ENCODE results near the gene LLCFC1. TPM values are rescaled to one million over a fixed set of nuclear protein-coding genes. Genes with fewer than 3 reads are reported as not detected.

LLCFC1 gene
- total and polyA plus RNA-seq, 5 donors from 2014 or later = not detected

DNA sequence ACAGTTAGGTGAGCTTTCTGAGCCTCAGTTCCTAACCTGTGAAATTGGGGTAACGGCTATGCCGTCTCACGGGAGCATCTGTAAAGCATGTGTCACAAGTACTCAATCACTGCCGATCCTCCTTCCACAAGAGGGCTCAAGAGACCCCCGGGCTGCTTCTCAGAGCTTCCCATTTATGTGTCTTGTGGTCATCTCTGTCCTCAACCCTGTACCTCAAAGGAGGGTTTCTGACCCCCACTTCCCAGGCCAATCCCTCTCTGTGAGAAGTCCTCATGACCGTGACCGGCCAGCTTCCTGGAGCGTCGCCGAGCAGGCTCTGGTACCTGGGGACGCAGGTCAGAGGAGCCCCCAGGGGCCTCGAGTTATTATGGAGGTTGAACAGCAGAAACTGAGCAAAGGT is 5.2 kb upstream of the LLCFC1 start:
- Mint-ChIP-seq H3K4me3 (no peak overlapping the region), H3K36me3 (no peaks in the 10 kb centered on the region), H3K9me3 (peaks cover 0 to 3% (median 0%) of the 10 kb centered on the region in 7 donors), H3K4me1 (peaks cover 0 to 3% (median 0%) of the 10 kb centered on the region in 4 donors), H3K27me3 (peaks cover 20% of the 10 kb centered on the region), H3K27ac (no peak overlapping the region)
- Histone ChIP-seq H3K4me3 (ENCODE audit: low read depth, low read length) (no peak overlapping the region), H3K27ac (ENCODE audit: insufficient read depth, low read length, poor library complexity, severe bottlenecking) (no peak overlapping the region), H3K27me3 (ENCODE audit: control insufficient read depth, insufficient read depth, low read length) (no peaks in the 10 kb centered on the region), H3K9me3 (ENCODE audit: control insufficient read depth in 2 of 2, low read length in 2 of 2) (no peaks in the 10 kb centered on the region), H3K36me3 (ENCODE audit: control insufficient read depth, insufficient read depth, low read length) (no peaks in the 10 kb centered on the region), H3K4me1 (ENCODE audit: control insufficient read depth, insufficient read depth, low read length, poor library complexity, severe bottlenecking) (no peaks in the 10 kb centered on the region)
- no peak for ATAC-seq (ENCODE audit: low read depth in 2 of 2)
- no peak for DNase-seq

DNA sequence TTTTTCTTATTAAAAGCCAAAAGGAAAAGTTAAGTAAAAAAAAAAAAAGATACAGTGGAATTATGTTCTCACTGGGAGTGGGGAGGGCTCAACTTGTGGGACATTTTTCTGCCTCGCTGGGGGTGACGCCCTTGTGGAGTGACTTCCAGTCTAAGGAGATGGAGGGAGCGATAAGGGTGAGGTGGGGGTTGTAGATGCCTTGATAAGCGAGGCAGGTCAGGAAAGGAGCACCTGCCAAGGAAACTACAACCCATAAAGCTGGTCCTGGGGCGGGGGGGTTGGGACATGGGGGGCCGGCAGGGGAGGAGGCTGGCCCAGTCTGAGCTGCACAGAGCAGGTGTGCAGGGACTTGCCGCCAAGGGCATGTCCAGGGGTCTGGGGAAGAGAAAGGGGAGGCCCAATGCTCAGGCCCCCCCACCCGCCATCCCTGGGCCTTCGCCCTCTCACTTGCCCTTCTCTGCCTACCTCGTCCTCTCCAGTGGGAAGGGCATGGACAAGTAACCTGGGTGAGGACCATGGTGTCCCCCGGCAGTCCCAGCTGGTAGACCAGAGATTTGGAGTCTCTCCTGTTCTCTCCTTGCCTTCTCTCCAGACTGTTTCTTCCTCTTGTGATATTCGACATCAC is 3.2 kb upstream of the LLCFC1 start:
- peaks cover 0 to 3% (median 0%) of the 10 kb centered on the region in 4 donors for H3K4me1 Mint-ChIP-seq

DNA sequence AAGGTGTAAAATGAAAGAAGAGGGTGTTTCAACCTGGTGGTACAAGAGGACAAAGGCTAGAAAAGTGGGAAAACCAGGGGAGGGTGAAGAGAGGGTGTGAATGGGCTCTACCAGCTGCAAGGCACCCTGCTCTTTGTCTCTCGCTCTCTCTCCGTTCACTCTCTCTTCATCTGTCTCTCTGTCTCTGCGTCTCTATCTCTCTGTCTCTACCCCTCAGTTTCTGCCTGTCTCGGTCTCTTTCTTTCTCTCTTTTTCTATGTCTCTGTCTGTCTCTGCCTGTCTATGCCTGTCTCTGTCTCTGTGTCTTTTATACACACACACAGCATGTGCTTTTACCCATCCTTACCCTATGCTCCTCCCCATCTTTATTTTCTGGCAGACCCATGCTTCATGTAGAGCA is 673 bp upstream of the LLCFC1 start:
- H3K27me3 Mint-ChIP-seq = peaks cover 7% of the 10 kb centered on the region
- no peak overlapping the region for H3K27ac Mint-ChIP-seq
- Histone ChIP-seq H3K4me3 (ENCODE audit: low read depth, low read length) (no peak overlapping the region), H3K36me3 (ENCODE audit: control insufficient read depth, insufficient read depth, low read length) (no peaks in the 10 kb centered on the region), H3K27ac (ENCODE audit: insufficient read depth, low read length, poor library complexity, severe bottlenecking) (no peak overlapping the region), H3K27me3 (ENCODE audit: control insufficient read depth, insufficient read depth, low read length) (no peaks in the 10 kb centered on the region), H3K4me1 (ENCODE audit: control insufficient read depth, insufficient read depth, low read length, poor library complexity, severe bottlenecking) (no peaks in the 10 kb centered on the region), H3K9me3 (ENCODE audit: control insufficient read depth in 2 of 2, low read length in 2 of 2) (no peaks in the 10 kb centered on the region)
- H3K4me1 Mint-ChIP-seq = peaks cover 0 to under 1% (median 0%) of the 10 kb centered on the region in 4 donors
- no peaks in the 10 kb centered on the region for H3K36me3 Mint-ChIP-seq
- no peak overlapping the region for H3K4me3 Mint-ChIP-seq
- ATAC-seq (ENCODE audit: low read depth in 2 of 2) = no peak
- DNase-seq = no peak
- H3K9me3 Mint-ChIP-seq = peaks cover 0 to 2% (median 0%) of the 10 kb centered on the region in 7 donors

More for the DNA sequence above, 3.2 kb upstream of the LLCFC1 start:
- H3K4me1 ChIP-seq (ENCODE audit: control insufficient read depth, insufficient read depth, low read length, poor library complexity, severe bottlenecking) = no peaks in the 10 kb centered on the region
- Mint-ChIP-seq H3K36me3 (no peaks in the 10 kb centered on the region), H3K4me3 (no peak overlapping the region), H3K27me3 (peaks cover 16% of the 10 kb centered on the region), H3K9me3 (peaks cover 0 to 3% (median 0%) of the 10 kb centered on the region in 7 donors), H3K27ac (no peak overlapping the region)
- no peak overlapping the region for H3K4me3 ChIP-seq (ENCODE audit: low read depth, low read length)
- no peaks in the 10 kb centered on the region for H3K27me3 ChIP-seq (ENCODE audit: control insufficient read depth, insufficient read depth, low read length)
- no peaks in the 10 kb centered on the region for H3K9me3 ChIP-seq (ENCODE audit: control insufficient read depth in 2 of 2, low read length in 2 of 2)
- no peak overlapping the region for H3K27ac ChIP-seq (ENCODE audit: insufficient read depth, low read length, poor library complexity, severe bottlenecking)
- no peaks in the 10 kb centered on the region for H3K36me3 ChIP-seq (ENCODE audit: control insufficient read depth, insufficient read depth, low read length)
- no peak for ATAC-seq (ENCODE audit: low read depth in 2 of 2)
- no peak for DNase-seq

DNA sequence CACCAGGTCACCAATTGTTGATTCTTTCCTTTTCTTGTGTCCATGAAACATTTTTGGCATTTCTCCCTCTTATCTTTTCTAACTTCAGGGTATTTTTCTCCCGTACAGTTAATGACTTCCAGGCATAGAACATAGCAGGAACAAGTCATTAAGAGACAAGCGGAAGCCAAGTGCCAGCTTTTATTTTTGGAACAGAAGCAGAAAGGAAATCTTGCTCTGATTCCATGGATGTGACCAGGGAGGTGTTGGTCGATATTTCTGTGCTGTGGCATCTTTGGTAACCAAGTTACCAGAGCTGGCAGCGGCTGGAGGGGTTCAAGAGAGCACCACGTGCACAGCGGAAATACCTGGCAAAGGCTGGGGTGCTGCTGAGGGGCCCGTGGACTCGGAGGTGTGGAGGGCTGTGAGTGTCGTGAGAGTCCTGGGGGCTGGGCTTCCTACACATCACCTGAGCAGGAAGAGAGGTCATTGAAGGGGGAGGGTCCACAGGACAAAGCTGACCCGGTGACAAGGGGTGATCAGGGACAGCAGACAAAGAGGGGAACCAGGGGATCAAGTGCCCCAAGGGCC is 1.8 kb downstream of the LLCFC1 start:
- Mint-ChIP-seq H3K4me1 (no peaks in the 10 kb centered on the region), H3K9me3 (peaks cover 0 to 2% (median 0%) of the 10 kb centered on the region in 7 donors), H3K27ac (no peak overlapping the region), H3K36me3 (no peaks in the 10 kb centered on the region), H3K4me3 (no peak overlapping the region), H3K27me3 (peaks cover 6% of the 10 kb centered on the region)
- no peaks in the 10 kb centered on the region for H3K4me1 ChIP-seq (ENCODE audit: control insufficient read depth, insufficient read depth, low read length, poor library complexity, severe bottlenecking)
- DNase-seq (no peak), ATAC-seq (ENCODE audit: low read depth in 2 of 2) (no peak)
- no peak overlapping the region for H3K4me3 ChIP-seq (ENCODE audit: low read depth, low read length)
- no peaks in the 10 kb centered on the region for H3K36me3 ChIP-seq (ENCODE audit: control insufficient read depth, insufficient read depth, low read length)
- no peak overlapping the region for H3K27ac ChIP-seq (ENCODE audit: insufficient read depth, low read length, poor library complexity, severe bottlenecking)
- no peaks in the 10 kb centered on the region for H3K9me3 ChIP-seq (ENCODE audit: control insufficient read depth in 2 of 2, low read length in 2 of 2)
- H3K27me3 ChIP-seq (ENCODE audit: control insufficient read depth, insufficient read depth, low read length) = no peaks in the 10 kb centered on the region

DNA sequence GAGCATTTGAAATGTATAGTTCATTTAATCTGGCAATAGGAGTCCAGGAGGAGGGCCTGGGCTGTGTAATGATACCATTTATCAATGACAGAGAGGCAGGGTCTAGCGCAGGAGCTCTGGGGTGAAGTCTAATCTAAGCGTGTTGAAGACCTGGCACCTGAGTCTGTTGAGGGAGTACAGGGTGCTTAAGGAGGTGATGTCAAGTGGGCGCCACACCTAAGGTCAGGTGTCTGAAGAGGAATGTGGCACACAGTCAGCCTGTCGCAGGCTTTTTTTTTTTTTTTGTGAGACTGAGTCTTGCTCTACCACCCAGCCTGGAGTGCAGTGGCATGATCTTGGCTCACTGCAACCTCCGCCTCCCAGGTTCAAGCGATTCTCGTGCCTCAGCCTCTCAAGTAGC is 2.3 kb downstream of the LLCFC1 start:
- H3K27me3 ChIP-seq (ENCODE audit: control insufficient read depth, insufficient read depth, low read length) = no peaks in the 10 kb centered on the region
- ATAC-seq (ENCODE audit: low read depth in 2 of 2) = no peak
- H3K4me3 ChIP-seq (ENCODE audit: low read depth, low read length) = no peak overlapping the region
- no peak overlapping the region for H3K27ac Mint-ChIP-seq
- H3K27me3 Mint-ChIP-seq = peaks cover 11% of the 10 kb centered on the region
- H3K27ac ChIP-seq (ENCODE audit: insufficient read depth, low read length, poor library complexity, severe bottlenecking) = no peak overlapping the region
- no peaks in the 10 kb centered on the region for H3K36me3 Mint-ChIP-seq
- no peak for DNase-seq
- H3K9me3 ChIP-seq (ENCODE audit: control insufficient read depth in 2 of 2, low read length in 2 of 2) = no peaks in the 10 kb centered on the region
- no peaks in the 10 kb centered on the region for H3K4me1 Mint-ChIP-seq
- H3K4me3 Mint-ChIP-seq = no peak overlapping the region
- H3K4me1 ChIP-seq (ENCODE audit: control insufficient read depth, insufficient read depth, low read length, poor library complexity, severe bottlenecking) = no peaks in the 10 kb centered on the region
- H3K9me3 Mint-ChIP-seq = peaks cover 0 to 2% (median 0%) of the 10 kb centered on the region in 7 donors
- H3K36me3 ChIP-seq (ENCODE audit: control insufficient read depth, insufficient read depth, low read length) = no peaks in the 10 kb centered on the region

DNA sequence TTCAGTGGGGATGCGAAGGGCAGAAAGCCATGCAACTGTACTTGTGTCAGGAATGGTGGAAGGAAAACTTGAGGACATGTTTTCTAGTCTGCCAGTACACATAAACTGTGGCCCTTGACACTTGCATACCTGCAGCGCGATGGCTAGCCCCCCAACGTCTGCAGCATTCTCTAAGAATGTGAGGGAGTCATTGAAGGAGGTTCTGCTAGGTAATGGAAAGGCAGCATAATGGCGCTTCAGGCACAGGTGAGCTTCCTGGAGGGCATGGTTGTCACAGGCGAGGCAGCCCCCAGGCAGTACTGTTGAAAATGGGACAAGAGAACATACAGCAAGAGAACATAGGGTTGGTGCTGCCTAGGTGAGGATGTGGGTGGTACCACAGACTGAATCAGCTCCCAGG is 3.5 kb downstream of the LLCFC1 start:
- no peak for ATAC-seq (ENCODE audit: low read depth in 2 of 2)
- H3K9me3 ChIP-seq (ENCODE audit: control insufficient read depth in 2 of 2, low read length in 2 of 2) = no peaks in the 10 kb centered on the region
- H3K9me3 Mint-ChIP-seq = peaks cover 0 to 2% (median 0%) of the 10 kb centered on the region in 7 donors
- no peaks in the 10 kb centered on the region for H3K27me3 ChIP-seq (ENCODE audit: control insufficient read depth, insufficient read depth, low read length)
- H3K4me3 ChIP-seq (ENCODE audit: low read depth, low read length) = no peak overlapping the region
- DNase-seq = no peak
- no peaks in the 10 kb centered on the region for H3K36me3 ChIP-seq (ENCODE audit: control insufficient read depth, insufficient read depth, low read length)
- H3K36me3 Mint-ChIP-seq = no peaks in the 10 kb centered on the region
- no peak overlapping the region for H3K27ac ChIP-seq (ENCODE audit: insufficient read depth, low read length, poor library complexity, severe bottlenecking)
- H3K27me3 Mint-ChIP-seq = peaks cover 16% of the 10 kb centered on the region
- H3K4me3 Mint-ChIP-seq = no peak overlapping the region
- no peaks in the 10 kb centered on the region for H3K4me1 ChIP-seq (ENCODE audit: control insufficient read depth, insufficient read depth, low read length, poor library complexity, severe bottlenecking)
- no peak overlapping the region for H3K27ac Mint-ChIP-seq
- no peaks in the 10 kb centered on the region for H3K4me1 Mint-ChIP-seq

DNA sequence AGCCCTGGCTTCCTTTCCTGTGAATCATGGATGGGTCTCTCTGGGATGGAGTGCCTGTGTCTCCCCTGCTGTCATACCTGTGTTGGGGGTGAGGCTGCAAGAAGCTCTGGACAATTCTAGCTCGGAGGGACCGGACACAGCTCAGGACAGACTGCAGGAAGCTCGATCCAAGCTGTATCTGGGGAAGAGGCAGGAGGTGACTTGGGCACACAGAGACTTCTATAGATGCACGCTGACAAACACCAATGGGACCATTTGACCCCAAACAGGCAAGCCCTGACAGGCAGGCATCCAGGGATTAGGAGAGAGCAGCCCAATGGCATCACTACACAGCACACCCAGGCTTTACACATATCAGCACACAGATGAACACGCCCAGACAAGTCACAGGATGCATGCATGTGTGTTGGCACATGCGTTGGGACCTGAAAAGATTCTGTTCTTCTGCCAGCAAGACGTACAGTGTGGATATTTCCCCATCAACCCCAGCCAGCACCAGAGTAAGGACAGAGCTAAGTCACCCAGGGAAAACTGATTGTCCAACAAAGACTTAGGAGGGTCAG is 4.5 kb downstream of the LLCFC1 start:
- no peak for ATAC-seq (ENCODE audit: low read depth in 2 of 2)
- H3K27me3 ChIP-seq (ENCODE audit: control insufficient read depth, insufficient read depth, low read length) = no peaks in the 10 kb centered on the region
- H3K36me3 Mint-ChIP-seq = no peaks in the 10 kb centered on the region
- no peaks in the 10 kb centered on the region for H3K36me3 ChIP-seq (ENCODE audit: control insufficient read depth, insufficient read depth, low read length)
- H3K9me3 ChIP-seq (ENCODE audit: control insufficient read depth in 2 of 2, low read length in 2 of 2) = no peaks in the 10 kb centered on the region
- no peak overlapping the region for H3K27ac ChIP-seq (ENCODE audit: insufficient read depth, low read length, poor library complexity, severe bottlenecking)
- H3K4me3 ChIP-seq (ENCODE audit: low read depth, low read length) = no peak overlapping the region
- peaks cover 0 to 2% (median 0%) of the 10 kb centered on the region in 7 donors for H3K9me3 Mint-ChIP-seq
- H3K4me3 Mint-ChIP-seq = no peak overlapping the region
- DNase-seq = no peak
- H3K4me1 Mint-ChIP-seq = no peaks in the 10 kb centered on the region
- H3K4me1 ChIP-seq (ENCODE audit: control insufficient read depth, insufficient read depth, low read length, poor library complexity, severe bottlenecking) = no peaks in the 10 kb centered on the region
- H3K27me3 Mint-ChIP-seq = peaks cover 24% of the 10 kb centered on the region
- no peak overlapping the region for H3K27ac Mint-ChIP-seq

DNA sequence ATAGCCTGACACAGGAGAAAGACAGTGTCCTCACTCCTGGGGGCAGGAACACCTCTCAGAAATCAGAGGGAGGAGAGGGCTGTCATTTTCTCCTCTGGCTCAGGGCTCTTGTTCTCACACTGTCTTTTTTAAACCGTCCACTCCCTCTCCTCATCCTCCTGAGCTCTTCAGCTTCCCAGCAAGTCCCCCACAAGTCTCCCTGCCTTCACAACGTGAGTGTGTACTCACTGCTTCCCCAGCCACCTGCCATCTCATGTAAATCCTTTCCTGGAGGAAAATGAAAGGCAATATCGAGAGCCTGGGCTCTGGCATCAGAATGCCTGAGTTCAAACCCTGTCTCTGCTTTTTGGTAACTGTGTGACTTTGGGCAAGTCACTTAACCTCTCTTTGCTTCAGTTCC is 5.7 kb downstream of the LLCFC1 start:
- Mint-ChIP-seq H3K4me3 (no peak overlapping the region), H3K4me1 (no peaks in the 10 kb centered on the region), H3K36me3 (no peaks in the 10 kb centered on the region), H3K27ac (no peak overlapping the region), H3K9me3 (peaks cover 0 to 2% (median 0%) of the 10 kb centered on the region in 7 donors), H3K27me3 (peaks cover 29% of the 10 kb centered on the region)
- no peaks in the 10 kb centered on the region for H3K36me3 ChIP-seq (ENCODE audit: control insufficient read depth, insufficient read depth, low read length)
- H3K4me1 ChIP-seq (ENCODE audit: control insufficient read depth, insufficient read depth, low read length, poor library complexity, severe bottlenecking) = no peaks in the 10 kb centered on the region
- H3K9me3 ChIP-seq (ENCODE audit: control insufficient read depth in 2 of 2, low read length in 2 of 2) = no peaks in the 10 kb centered on the region
- peaks cover 4% of the 10 kb centered on the region for H3K27me3 ChIP-seq (ENCODE audit: control insufficient read depth, insufficient read depth, low read length)
- ATAC-seq (ENCODE audit: low read depth in 2 of 2) = no peak
- no peak for DNase-seq
- no peak overlapping the region for H3K27ac ChIP-seq (ENCODE audit: insufficient read depth, low read length, poor library complexity, severe bottlenecking)
- H3K4me3 ChIP-seq (ENCODE audit: low read depth, low read length) = no peak overlapping the region

All from CD4-positive, CD25-positive, alpha-beta regulatory T cell (primary cell).